ENCODE data around the gene PSMC3.

GRCh38 chr11:47403135-47403534, 23.1 kb downstream of the PSMC3 start:
- TF ChIP-seq GATA2 (IDR thresholded peaks at IDR 0.05; ENCODE audit: low read depth, low read length) = no peak
- no peak for TF ChIP-seq GATA3 (IDR thresholded peaks at IDR 0.05; ENCODE audit: low read depth, low read length)
